ENCODE data around the gene PDE6B.

DNA sequence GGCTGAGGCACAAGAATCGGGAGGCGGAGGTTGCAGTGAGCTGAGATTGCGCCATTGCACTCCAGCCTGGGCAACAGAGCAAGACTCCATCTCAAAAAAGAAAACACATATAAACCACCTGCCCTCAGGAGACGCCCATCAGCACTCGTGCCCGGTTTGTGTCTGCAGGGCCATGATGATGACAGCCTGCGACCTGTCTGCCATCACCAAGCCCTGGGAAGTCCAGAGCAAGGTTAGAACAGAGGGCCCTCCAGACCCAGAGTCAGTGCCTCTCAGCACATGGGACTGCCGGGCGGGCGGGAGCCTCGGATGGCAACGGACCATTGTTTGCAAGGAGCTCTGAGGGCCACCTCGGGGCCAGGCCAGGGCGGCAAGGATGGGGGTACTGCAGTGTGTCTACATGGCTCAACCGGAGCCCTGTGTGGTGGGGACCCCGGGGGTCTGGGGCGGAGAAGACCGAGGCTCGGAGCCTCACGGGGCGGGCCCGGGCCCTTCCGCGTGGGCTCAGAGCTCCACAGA lies 39.4 kb downstream of the PDE6B start:
- no peak for TF ChIP-seq POLR2A (IDR thresholded peaks at IDR 0.05; ENCODE audit: low read length)
- no peak for TF ChIP-seq GATA1 (IDR thresholded peaks at IDR 0.05; ENCODE audit: low read depth, low read length)

Measured in erythroblast (primary cell).